ENCODE measurements around the gene SPINK14.

Gene SPINK14

DNA sequence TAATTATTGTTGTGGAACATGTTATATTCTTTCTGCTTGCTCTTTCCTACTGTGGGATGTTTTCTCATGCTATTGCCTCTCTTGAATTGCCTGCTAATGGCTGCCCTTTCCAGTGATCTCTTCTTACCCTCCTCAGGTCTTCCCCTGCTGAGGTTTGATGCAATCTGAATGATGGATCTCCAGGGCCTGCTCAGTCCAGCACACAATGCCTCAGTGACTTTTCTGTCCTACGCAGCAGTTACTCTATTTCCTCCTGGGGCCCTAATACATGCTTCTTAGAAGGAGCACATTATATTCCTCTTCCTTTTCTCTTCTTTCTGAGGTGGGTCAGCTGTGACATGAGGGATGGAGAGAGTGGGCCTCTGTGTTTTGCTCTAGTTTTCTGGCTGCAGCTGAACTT is at the start of gene SPINK14:
SPINK14 (plus strand) TSS at position 301 of the 400 bp plus-strand sequence. CDS start 1,187 bp downstream, outside the sequence.
- no peak for DNase-seq (ENCODE audit: low spot score)

DNA sequence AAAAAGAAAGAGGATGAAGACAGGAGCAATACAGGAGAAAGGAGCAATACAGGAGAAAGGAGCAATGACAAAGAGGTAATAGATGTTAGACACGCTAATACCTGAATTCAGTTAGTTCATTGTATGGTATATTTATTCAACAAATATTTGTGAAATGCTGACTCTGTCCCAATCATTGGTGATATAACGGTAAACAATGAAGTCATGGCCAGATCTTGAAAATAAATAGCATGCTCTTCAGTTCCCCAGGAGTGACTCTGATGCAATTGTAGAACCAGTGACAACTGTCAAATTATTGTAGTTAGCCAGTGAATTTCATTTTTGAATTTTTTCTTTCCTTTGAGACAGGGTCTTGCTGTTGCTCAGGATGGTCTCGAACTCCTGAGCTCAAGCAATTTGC is 48.0 kb upstream of the SPINK14 start:
- no peak for DNase-seq (ENCODE audit: low spot score)

GRCh38 chr5:148125641-148126040 is 42.7 kb upstream of the SPINK14 start:
- DNase-seq (ENCODE audit: low spot score): no peak

GRCh38 chr5:148135091-148136048 is 33.0 kb upstream of the SPINK14 start:
- DNase-seq (ENCODE audit: low spot score): no peak

DNA sequence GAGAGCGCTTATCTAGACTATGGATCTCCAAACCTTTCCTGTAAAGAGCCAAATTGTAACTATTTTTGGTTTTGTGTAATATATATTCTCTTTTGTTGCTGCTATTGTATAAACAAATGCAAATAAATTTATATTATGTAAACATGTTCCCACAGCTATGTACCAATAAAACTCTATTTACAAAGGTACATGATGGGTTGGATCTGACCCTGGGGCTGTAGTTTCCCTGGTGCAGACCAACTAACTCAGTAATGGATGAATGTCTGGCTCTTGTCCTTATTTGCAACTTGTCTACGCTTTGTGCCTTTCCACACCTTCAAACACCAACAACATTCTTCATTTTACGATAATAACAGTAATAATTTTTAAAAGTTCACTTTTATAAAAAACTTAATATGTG is 27.5 kb upstream of the SPINK14 start:
- no peak for DNase-seq (ENCODE audit: low spot score)

DNA sequence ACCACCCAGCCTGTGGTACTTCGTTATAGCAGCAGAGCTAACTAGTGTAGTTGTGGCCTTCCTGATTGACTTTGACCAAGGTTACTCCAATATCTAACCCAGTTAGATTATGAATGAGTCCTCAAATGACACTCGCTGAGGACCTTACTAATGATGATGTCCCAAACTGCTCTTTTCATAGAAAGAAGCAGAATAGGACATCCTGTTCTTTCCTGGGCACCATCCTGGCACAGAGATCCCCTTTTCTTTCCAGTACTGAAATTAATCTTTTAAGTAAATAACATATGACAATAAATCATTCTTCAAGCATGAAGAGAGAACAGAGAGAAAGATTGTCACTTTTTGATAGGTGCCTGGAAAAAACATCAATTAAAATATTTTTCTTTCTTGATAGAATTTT is 26.7 kb upstream of the SPINK14 start:
- DNase-seq (ENCODE audit: low spot score): no peak

DNA sequence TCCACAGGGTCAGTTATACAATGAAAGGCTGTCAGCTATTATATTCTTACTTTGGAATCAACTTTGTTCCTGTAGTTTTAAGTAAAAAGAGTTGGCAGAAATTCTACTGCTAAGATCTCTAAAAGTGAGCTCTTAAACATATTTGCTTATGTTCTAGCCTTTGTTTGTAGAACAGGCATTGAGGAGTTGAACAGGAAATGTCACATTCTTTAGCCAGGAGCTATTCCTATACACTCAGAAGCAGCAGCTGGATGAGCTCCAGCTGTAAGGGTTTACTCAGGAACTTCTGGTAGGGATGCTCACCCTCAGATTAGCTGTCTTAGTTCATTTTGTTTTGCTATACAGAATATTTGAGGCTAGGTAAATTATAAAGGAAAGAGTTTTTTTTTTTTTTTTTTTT is 22.4 kb upstream of the SPINK14 start:
- DNase-seq (ENCODE audit: low spot score): no peak

DNA sequence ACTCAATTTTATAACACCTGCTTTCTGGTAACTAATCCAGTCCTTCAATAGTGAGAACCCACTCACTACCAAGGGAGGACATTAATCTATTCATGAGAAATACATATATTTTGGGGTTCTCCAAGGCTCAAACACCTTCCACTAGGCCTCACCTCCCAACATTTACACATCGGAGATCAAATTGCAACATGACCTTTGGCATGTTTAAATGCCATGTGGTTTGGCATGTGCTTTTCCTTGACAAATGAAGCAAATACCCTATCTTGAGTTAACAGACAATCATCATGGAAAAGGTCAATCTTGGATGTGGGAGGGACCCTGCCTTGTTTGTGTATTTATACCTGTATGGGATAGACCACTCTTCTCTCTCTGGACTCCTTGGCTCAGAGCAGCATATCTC is 21.9 kb upstream of the SPINK14 start:
- no peak for DNase-seq (ENCODE audit: low spot score)

DNA sequence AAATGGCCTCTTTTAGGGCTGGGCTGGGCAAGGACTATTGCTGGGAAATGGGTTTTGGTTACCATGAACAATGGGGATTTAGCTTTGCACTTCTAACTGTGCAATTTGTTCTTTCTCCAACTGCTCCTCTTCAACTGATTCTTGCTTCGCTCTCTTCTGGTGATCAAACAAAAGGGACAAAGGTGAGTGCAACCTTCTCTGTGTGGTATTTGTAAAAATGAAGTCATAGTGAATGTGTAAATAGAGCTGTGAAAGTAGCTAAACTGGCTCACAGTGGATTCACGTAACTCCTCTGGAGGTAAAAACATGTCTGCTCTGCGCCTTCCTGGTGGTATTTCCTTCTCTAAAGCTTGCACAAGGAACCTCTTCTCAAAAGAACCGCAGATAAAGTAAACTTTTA is 20.9 kb upstream of the SPINK14 start:
- DNase-seq (ENCODE audit: low spot score): no peak

DNA sequence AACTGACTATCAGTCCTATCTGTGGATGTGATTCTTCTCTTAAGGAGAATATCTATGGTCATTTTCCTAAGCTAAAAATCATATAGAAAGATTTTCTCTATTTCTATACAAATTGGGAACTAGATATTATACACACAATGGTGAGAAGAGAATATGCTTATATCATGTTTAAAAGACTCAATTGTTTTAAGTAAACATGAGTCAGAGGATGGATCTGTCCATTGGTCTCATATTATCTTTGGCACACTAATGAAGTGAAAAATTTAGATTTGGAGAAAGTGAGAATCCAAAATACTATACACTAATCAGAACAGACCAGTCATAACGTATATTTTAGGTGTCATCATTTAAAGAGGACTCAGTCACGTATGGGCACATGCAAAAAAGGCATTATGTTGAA is 16.5 kb upstream of the SPINK14 start:
- no peak for DNase-seq (ENCODE audit: low spot score)

DNA sequence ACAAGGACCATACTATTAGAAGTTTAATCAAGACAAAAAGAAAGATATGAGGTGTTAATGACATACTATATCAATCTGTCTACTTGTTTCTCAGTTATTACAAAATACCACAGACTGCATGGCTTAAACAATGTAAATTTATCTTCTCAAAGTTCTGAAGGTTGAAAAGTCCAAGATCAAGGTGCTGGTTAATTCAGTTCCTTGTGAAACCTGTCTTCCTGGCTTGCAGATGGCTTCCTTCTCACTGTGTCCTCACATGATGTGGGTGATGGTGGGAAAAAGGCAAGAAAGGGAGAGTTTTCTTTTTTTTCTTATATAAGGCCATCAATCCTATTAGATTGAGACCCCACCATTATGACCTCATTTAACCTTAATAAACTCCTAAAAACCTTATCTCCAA is 15.6 kb upstream of the SPINK14 start:
- no peak for DNase-seq (ENCODE audit: low spot score)

DNA sequence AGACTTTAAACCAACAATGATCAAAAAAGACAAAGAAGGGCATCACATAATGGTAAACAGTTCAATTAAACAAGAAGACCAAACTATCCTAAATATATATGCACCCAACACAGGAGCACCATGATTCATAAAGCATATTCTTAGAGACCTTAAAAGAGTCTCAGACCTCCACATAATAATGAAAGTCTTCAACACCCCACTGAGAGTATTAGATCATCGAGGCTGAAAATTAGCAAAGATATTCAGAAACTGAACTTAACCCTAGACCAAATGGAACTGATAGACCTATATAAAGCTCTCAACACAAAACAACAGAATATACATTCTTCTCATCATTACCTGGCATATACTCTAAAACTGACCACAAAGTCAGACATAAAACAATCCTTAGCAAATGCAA is 11.7 kb upstream of the SPINK14 start:
- no peak for DNase-seq (ENCODE audit: low spot score)

GRCh38 chr5:148162038-148162437 is 6.3 kb upstream of the SPINK14 start:
- DNase-seq (ENCODE audit: low spot score): no peak

DNA sequence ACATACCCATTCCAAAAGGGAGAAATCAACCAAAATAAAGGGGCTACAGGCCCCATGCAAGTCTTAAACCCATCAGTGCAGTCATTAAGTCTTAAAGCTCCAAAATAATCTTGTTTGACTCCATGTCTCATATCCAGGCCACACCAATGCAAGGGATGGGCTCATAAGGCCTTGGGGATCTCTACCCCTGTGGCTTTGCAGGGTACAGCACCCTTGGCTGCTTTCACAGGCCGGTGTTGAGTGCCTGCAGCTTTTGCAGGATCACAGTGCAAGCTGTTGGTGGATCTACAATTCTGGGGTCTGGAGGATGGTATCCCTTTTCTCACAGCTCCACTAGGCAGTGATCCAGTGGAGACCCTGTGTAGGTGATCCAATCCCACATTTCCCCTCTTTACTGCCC is 5.0 kb upstream of the SPINK14 start:
- DNase-seq (ENCODE audit: low spot score): no peak

DNA sequence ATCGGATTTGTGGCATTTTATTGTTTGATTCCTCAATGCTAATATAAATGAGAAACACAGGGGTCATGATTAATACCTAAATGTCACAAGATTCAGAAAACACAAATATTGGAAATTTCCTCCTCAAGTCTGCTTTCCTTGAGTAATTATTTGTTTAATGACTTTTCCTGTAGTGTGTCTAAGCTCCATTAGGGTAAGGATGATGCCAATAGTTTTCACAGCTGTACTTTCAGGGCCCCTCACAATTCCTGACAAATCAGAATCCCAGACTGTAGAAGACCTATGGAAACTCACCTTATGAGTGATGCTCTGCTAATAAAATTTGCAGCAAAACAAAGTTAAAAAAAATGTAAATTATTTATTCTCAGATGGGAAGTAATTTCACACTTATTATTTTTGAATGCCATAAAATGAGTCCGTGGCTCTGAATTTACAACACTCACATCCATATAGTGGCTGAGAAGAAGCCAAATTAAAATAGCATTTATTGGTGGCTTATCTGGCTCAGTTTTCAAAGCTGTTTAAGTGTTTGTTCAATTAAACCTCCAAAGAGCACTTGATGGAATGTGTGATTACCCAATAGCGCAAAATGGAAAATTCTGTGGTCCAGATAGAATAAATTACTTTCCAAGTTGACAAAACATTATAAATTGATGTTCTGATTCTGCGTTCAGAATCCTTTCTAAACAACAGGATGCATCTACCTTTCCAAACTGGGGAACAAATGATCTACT is 1.6 kb upstream of the SPINK14 start:
- DNase-seq (ENCODE audit: low spot score): no peak

GRCh38 chr5:148172377-148172776 is 4.0 kb downstream of the SPINK14 start:
- no peak for DNase-seq (ENCODE audit: low spot score)

- DNase-seq (ENCODE audit: low spot score): no peak
Observed at GRCh38 chr5:148176480-148176879, 8.1 kb downstream of the SPINK14 start.

DNA sequence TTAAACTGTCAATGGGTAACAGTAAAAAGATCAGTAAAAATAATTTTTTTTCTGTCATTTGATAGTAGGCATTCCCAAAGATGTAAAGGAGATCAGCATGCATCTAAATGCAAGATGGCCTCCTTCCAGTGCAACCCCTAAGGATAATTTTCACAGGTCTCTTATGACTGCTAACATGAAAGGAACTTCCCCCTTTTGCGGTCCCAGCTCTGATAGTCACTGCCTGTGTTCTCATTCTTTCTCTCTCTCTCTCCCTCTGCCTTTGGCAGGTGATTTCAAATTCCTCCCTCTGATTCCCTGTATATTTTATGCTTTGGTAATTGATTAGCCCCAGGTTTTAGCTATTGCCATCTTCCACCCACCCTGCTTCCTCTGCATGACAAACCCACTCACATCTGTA is 8.9 kb downstream of the SPINK14 start:
- no peak for DNase-seq (ENCODE audit: low spot score)

DNA sequence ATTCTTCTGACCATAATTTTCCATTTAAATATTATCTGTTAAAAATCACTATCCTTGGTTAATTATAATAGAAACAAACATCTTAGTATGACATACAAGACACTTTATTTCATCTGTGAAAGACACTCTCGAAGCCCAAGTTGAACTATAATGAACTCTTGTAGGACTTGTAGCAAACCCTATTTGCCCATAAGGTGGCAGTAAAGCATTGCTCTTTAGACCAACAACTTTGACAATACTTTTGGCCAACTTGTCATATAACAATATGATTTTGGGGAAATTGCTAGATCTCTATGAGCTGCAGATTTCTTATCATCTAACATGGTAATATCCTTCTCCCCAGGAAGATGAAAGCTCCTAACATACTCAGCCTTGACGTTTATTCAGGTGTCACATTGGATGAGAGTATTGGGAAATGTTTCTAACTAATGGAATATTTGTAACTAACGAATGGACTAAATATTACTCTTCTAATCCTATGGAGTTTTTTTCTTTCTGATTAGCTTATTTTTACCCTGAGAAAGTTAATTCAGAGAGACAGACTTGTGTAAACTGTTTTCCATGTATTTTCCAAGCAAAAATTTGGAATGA is 11.0 kb downstream of the SPINK14 start:
- DNase-seq (ENCODE audit: low spot score): peak; percentile 73

- no peak for DNase-seq (ENCODE audit: low spot score)
Observed at GRCh38 chr5:148186248-148187003, 18.1 kb downstream of the SPINK14 start.

DNA sequence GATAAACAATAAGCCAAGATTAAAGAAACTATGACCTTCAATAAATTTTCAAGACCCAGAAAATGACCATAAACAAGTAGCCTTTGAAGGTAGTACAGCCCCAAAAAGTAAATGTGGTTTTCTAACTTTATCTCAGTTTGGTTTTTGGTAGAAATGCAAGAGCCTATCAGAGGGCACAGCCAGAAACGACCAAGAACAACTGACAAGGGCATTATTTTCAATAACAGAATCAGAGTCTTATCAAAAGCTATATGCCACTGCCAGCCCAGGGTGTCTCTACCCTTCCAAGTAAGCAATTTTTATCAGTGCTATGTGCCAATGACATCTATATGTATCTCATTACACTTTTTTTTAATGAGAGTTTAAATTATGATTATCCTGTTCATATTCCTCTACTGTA is 22.7 kb downstream of the SPINK14 start:
- no peak for DNase-seq (ENCODE audit: low spot score)

DNA sequence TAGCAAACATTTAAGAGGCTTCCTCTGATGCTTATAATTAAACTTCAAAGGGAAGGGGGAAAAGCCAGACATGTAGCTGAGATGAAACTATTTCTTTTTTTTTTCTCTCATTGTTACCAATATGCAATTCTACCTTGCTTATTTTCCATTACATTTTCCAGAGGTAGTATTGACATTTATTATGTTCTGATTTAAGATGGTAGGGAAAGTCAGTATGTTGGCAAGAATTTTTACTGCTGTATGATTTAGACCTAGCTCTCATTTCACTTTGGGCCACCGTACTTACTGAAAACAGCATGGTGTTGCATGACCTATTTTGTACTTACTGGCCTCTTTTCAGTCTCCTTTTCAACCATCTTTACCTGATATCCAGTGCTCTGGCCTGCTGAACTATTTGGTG is 24.9 kb downstream of the SPINK14 start:
- DNase-seq (ENCODE audit: low spot score): no peak

All from Ammon's horn (tissue), 1 donor.